Measurements from ENCODE around the gene PIP5K1C.

DNA sequence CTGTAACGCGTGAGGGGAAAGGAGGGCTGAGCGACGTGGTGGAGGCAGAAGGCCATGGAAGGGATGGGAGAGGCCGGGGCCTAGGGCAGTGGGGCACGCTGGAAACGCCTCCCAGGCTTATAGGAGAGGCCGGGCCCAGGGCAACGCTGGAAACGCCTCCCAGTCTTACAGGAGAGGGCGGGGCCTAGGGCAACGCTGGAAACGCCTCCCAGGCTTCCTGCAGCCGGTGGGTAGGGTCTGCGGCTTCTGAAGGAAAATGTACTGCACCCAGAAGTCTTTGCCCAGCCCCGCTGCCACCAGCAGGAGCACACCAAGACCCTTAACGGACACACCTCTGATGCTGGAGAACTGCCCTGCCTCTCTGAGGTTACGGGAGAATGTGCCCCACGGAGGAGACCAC lies 82.8 kb downstream of the PIP5K1C start:
- TF ChIP-seq, protein P1, sequence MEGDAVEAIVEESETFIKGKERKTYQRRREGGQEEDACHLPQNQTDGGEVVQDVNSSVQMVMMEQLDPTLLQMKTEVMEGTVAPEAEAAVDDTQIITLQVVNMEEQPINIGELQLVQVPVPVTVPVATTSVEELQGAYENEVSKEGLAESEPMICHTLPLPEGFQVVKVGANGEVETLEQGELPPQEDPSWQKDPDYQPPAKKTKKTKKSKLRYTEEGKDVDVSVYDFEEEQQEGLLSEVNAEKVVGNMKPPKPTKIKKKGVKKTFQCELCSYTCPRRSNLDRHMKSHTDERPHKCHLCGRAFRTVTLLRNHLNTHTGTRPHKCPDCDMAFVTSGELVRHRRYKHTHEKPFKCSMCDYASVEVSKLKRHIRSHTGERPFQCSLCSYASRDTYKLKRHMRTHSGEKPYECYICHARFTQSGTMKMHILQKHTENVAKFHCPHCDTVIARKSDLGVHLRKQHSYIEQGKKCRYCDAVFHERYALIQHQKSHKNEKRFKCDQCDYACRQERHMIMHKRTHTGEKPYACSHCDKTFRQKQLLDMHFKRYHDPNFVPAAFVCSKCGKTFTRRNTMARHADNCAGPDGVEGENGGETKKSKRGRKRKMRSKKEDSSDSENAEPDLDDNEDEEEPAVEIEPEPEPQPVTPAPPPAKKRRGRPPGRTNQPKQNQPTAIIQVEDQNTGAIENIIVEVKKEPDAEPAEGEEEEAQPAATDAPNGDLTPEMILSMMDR (IDR thresholded peaks at IDR 0.05): no peak
- TF ChIP-seq POLR2A (IDR thresholded peaks at IDR 0.05): no peak

All from breast epithelium (tissue), 3 donors.